ENCODE results near the gene NIPSNAP2.
"Not testable (repeated sequence)": the region's sequence is repeated elsewhere in the genome, so short reads cannot be mapped to it uniquely, and the experiment has no call there.

Gene NIPSNAP2

GRCh38 chr7:56009695-56010094 is 45.3 kb downstream of the NIPSNAP2 start:
- Mint-ChIP-seq H3K4me3 (no peak overlapping the region), H3K36me3 (no peaks in the 10 kb centered on the region), H3K4me1 (ENCODE audit: low read depth) (no peaks in the 10 kb centered on the region), H3K27ac (no peak overlapping the region), H3K27me3 (no peaks in the 10 kb centered on the region), H3K9me3 (ENCODE audit: low read depth) (no peaks in the 10 kb centered on the region)

GRCh38 chr7:56017015-56017414 is 52.6 kb downstream of the NIPSNAP2 start:
- not testable (repeated sequence) for H3K36me3 Mint-ChIP-seq; H3K4me1 Mint-ChIP-seq (ENCODE audit: low read depth); H3K9me3 Mint-ChIP-seq (ENCODE audit: low read depth); H3K27me3 Mint-ChIP-seq; H3K27ac Mint-ChIP-seq; H3K4me3 Mint-ChIP-seq

GRCh38 chr7:56019501-56019900 is 55.1 kb downstream of the NIPSNAP2 start:
- Mint-ChIP-seq H3K27ac (no peak overlapping the region), H3K4me3 (no peak overlapping the region), H3K4me1 (ENCODE audit: low read depth) (no peaks in the 10 kb centered on the region), H3K36me3 (peaks cover 2% of the 10 kb centered on the region), H3K27me3 (no peaks in the 10 kb centered on the region), H3K9me3 (ENCODE audit: low read depth) (no peaks in the 10 kb centered on the region)

GRCh38 chr7:56023500-56023899 is 59.1 kb downstream of the NIPSNAP2 start:
- H3K4me3 Mint-ChIP-seq: no peak overlapping the region
- no peaks in the 10 kb centered on the region for H3K4me1 Mint-ChIP-seq (ENCODE audit: low read depth)
- H3K27me3 Mint-ChIP-seq: no peaks in the 10 kb centered on the region
- no peak overlapping the region for H3K27ac Mint-ChIP-seq
- H3K9me3 Mint-ChIP-seq (ENCODE audit: low read depth): no peaks in the 10 kb centered on the region
- H3K36me3 Mint-ChIP-seq: peaks cover 4% of the 10 kb centered on the region

GRCh38 chr7:56026538-56026937 is 62.2 kb downstream of the NIPSNAP2 start:
- Mint-ChIP-seq H3K27ac (no peak overlapping the region), H3K27me3 (no peaks in the 10 kb centered on the region), H3K4me1 (ENCODE audit: low read depth) (no peaks in the 10 kb centered on the region), H3K36me3 (peaks cover 7% of the 10 kb centered on the region), H3K4me3 (no peak overlapping the region), H3K9me3 (ENCODE audit: low read depth) (no peaks in the 10 kb centered on the region)

- H3K27ac Mint-ChIP-seq: no peak overlapping the region
- peaks cover 7% of the 10 kb centered on the region for H3K36me3 Mint-ChIP-seq
- no peaks in the 10 kb centered on the region for H3K9me3 Mint-ChIP-seq (ENCODE audit: low read depth)
- peaks cover 8% of the 10 kb centered on the region for H3K4me1 Mint-ChIP-seq (ENCODE audit: low read depth)
- no peak overlapping the region for H3K4me3 Mint-ChIP-seq
- no peaks in the 10 kb centered on the region for H3K27me3 Mint-ChIP-seq
These were observed 64.7 kb downstream of the NIPSNAP2 start for GRCh38 chr7:56028942-56029630.

GRCh38 chr7:56030340-56030739 is 66.0 kb downstream of the NIPSNAP2 start:
- H3K4me3 Mint-ChIP-seq: no peak overlapping the region
- H3K27me3 Mint-ChIP-seq: no peaks in the 10 kb centered on the region
- no peaks in the 10 kb centered on the region for H3K9me3 Mint-ChIP-seq (ENCODE audit: low read depth)
- peaks cover 8% of the 10 kb centered on the region for H3K4me1 Mint-ChIP-seq (ENCODE audit: low read depth)
- peaks cover 7% of the 10 kb centered on the region for H3K36me3 Mint-ChIP-seq
- no peak overlapping the region for H3K27ac Mint-ChIP-seq

GRCh38 chr7:56031556-56031955 is 67.2 kb downstream of the NIPSNAP2 start:
- H3K4me3 Mint-ChIP-seq; H3K27ac Mint-ChIP-seq; H3K27me3 Mint-ChIP-seq; H3K4me1 Mint-ChIP-seq (ENCODE audit: low read depth); H3K36me3 Mint-ChIP-seq; H3K9me3 Mint-ChIP-seq (ENCODE audit: low read depth): not testable (repeated sequence)

GRCh38 chr7:56032578-56032977 is 68.2 kb downstream of the NIPSNAP2 start:
- not testable (repeated sequence) for H3K36me3 Mint-ChIP-seq; H3K27ac Mint-ChIP-seq; H3K4me1 Mint-ChIP-seq (ENCODE audit: low read depth); H3K27me3 Mint-ChIP-seq; H3K9me3 Mint-ChIP-seq (ENCODE audit: low read depth)
- H3K4me3 Mint-ChIP-seq: peak overlapping the region; percentile 32

GRCh38 chr7:56033671-56034432 is 69.5 kb downstream of the NIPSNAP2 start:
- Mint-ChIP-seq H3K4me1 (ENCODE audit: low read depth) (peaks cover 8% of the 10 kb centered on the region), H3K27me3 (no peaks in the 10 kb centered on the region), H3K27ac (peak overlapping the region; percentile 66), H3K36me3 (peaks cover 3% of the 10 kb centered on the region), H3K4me3 (peak overlapping the region; percentile 92), H3K9me3 (ENCODE audit: low read depth) (no peaks in the 10 kb centered on the region)

- H3K9me3 Mint-ChIP-seq (ENCODE audit: low read depth): no peaks in the 10 kb centered on the region
- H3K27ac Mint-ChIP-seq: no peak overlapping the region
- H3K27me3 Mint-ChIP-seq: no peaks in the 10 kb centered on the region
- no peak overlapping the region for H3K4me3 Mint-ChIP-seq
- no peaks in the 10 kb centered on the region for H3K36me3 Mint-ChIP-seq
- H3K4me1 Mint-ChIP-seq (ENCODE audit: low read depth): no peaks in the 10 kb centered on the region
These were observed 76.3 kb downstream of the NIPSNAP2 start for GRCh38 chr7:56040730-56041129.

GRCh38 chr7:56045758-56046157 is 81.4 kb downstream of the NIPSNAP2 start:
- not testable (repeated sequence) for H3K4me3 Mint-ChIP-seq; H3K36me3 Mint-ChIP-seq; H3K27me3 Mint-ChIP-seq; H3K9me3 Mint-ChIP-seq (ENCODE audit: low read depth); H3K27ac Mint-ChIP-seq
- peaks cover 10% of the 10 kb centered on the region for H3K4me1 Mint-ChIP-seq (ENCODE audit: low read depth)

- H3K27me3 Mint-ChIP-seq: no peaks in the 10 kb centered on the region
- peaks cover 14% of the 10 kb centered on the region for H3K4me1 Mint-ChIP-seq (ENCODE audit: low read depth)
- no peaks in the 10 kb centered on the region for H3K9me3 Mint-ChIP-seq (ENCODE audit: low read depth)
- H3K36me3 Mint-ChIP-seq: peaks cover 2% of the 10 kb centered on the region
- peak overlapping the region; percentile 22 for H3K27ac Mint-ChIP-seq
- no peak overlapping the region for H3K4me3 Mint-ChIP-seq
These were observed 82.5 kb downstream of the NIPSNAP2 start for GRCh38 chr7:56046721-56047445.

GRCh38 chr7:56047446-56048116 is 83.2 kb downstream of the NIPSNAP2 start:
- Mint-ChIP-seq H3K4me1 (ENCODE audit: low read depth) (peaks cover 14% of the 10 kb centered on the region), H3K27ac (peak overlapping the region; percentile 22)
- H3K4me3 Mint-ChIP-seq; H3K27me3 Mint-ChIP-seq; H3K9me3 Mint-ChIP-seq (ENCODE audit: low read depth); H3K36me3 Mint-ChIP-seq: not testable (repeated sequence)

- no peaks in the 10 kb centered on the region for H3K27me3 Mint-ChIP-seq
- H3K27ac Mint-ChIP-seq: no peak overlapping the region
- peaks cover 2% of the 10 kb centered on the region for H3K36me3 Mint-ChIP-seq
- peaks cover 19% of the 10 kb centered on the region for H3K4me1 Mint-ChIP-seq (ENCODE audit: low read depth)
- no peaks in the 10 kb centered on the region for H3K9me3 Mint-ChIP-seq (ENCODE audit: low read depth)
- H3K4me3 Mint-ChIP-seq: no peak overlapping the region
These were observed 83.9 kb downstream of the NIPSNAP2 start for GRCh38 chr7:56048245-56048644.

Data from activated naive CD8-positive, alpha-beta T cell (primary cell).